Measurements from ENCODE around the gene MARK2. TPM values are rescaled to one million over a fixed set of nuclear protein-coding genes. Genes with fewer than 3 reads are reported as not detected.

The MARK2 gene
- total RNA-seq, 1 experiment from 2014 or later, result 39.8 TPM

GRCh38 chr11:63834535-63835157 lies 4.3 kb upstream of the MARK2 start:
- POLR2A ChIA-PET, result interaction anchor here (1.0 kb wide), 1 partner anchor 32 kb away, joined by 3 read pairs; no protein-coding TSS in a partner anchor

More at GRCh38 chr11:63834535-63835157, 4.3 kb upstream of the MARK2 start:
- H3K27me3 ChIP-seq (ENCODE audit: insufficient read depth, low read length), result no peaks in the 10 kb centered on the region
- ChIA-PET CTCF (interaction anchor here (1.0 to 4.4 kb wide), 3 partner anchors 100 to 111 kb away, joined by 3 to 66 read pairs (median 7); no protein-coding TSS in a partner anchor), RAD21 (ENCODE audit: low non-redundant PET in 1 of 2, low total read pairs in 2 of 2, uncharacterized antibody in 2 of 2, unreplicated experiment in 2 of 2) (interaction anchor here in 1 of 2 experiments (1.0 kb wide), 1 partner anchor 111 kb away, joined by 5 read pairs; no protein-coding TSS in a partner anchor)
- peaks cover 5% of the 10 kb centered on the region for H3K79me2 ChIP-seq (ENCODE audit: insufficient read depth, low read length)
- peak overlapping the region; percentile 0; the same call in 1 of the 2 replicates for H3K4me2 ChIP-seq (ENCODE audit: low read length)
- no peaks in the 10 kb centered on the region for H3K9me3 ChIP-seq (ENCODE audit: control insufficient read depth in 1 of 2, insufficient read depth in 1 of 2, low read depth in 1 of 2, low read length in 2 of 2)
- ATAC-seq (no peak), DNase-seq (ENCODE audit: low read depth, low spot score) (no peak)
- no peak overlapping the region for H3K4me3 ChIP-seq (replicated peaks in 1 of 2; ENCODE audit: low read depth in 1 of 2, low read length in 2 of 2)
- H3K27ac ChIP-seq (ENCODE audit: low read depth, low read length), result no peak overlapping the region
- no peak overlapping the region for H3K9ac ChIP-seq (ENCODE audit: low read length)
- H2AFZ ChIP-seq (ENCODE audit: low read depth, low read length, poor library complexity, severe bottlenecking), result no peak overlapping the region
- peaks cover 14 to 35% of the 10 kb centered on the region in 2 experiments; a peak in 3 of 4 replicates for H3K4me1 ChIP-seq (ENCODE audit: control insufficient read depth in 1 of 2, insufficient read depth in 2 of 2, low read length in 2 of 2)
- intact Hi-C loops (cut with micrococcal nuclease), result loop anchor here (5.0 to 10.0 kb wide), 2 partner anchors 38 to 360 kb away; no protein-coding TSS in a partner anchor
- TF ChIP-seq CBX3 (IDR thresholded peaks at IDR 0.05; ENCODE audit: low read depth), result no peak
- TF ChIP-seq EZH2 (IDR thresholded peaks at IDR 0.05), result no peak
- no peak for TF ChIP-seq ATF3 (IDR thresholded peaks at IDR 0.05)
- no peak for TF ChIP-seq POLR2A (IDR thresholded peaks at IDR 0.05; ENCODE audit: borderline replicate concordance, extremely low read depth, insufficient read depth, insufficient read length)
- no peak for TF ChIP-seq ZBTB33 (IDR thresholded peaks at IDR 0.05; ENCODE audit: extremely low read depth, insufficient replicate concordance, low read length)
- no peak for TF ChIP-seq ELF1 (IDR thresholded peaks at IDR 0.05; ENCODE audit: borderline replicate concordance, low read depth)
- TF ChIP-seq YY1 (IDR thresholded peaks at IDR 0.05; ENCODE audit: extremely low read depth, insufficient replicate concordance, low read depth, low read length), result no peak
- no peak for TF ChIP-seq EZH2phosphoT487 (IDR thresholded peaks at IDR 0.05; ENCODE audit: borderline replicate concordance)
- no peak for TF ChIP-seq POLR2AphosphoS5 (IDR thresholded peaks at IDR 0.05; ENCODE audit: low read depth, low read length)
- no TSS peak for BruUV-seq (replicated peaks)
- H4K20me1 ChIP-seq (ENCODE audit: insufficient read depth), result no peaks in the 10 kb centered on the region
- no peaks in the 10 kb centered on the region for H3K36me3 ChIP-seq (ENCODE audit: control insufficient read depth in 1 of 2, insufficient read depth in 2 of 2, low read length in 2 of 2)
- H3K9me2 ChIP-seq (ENCODE audit: insufficient read depth), result no peaks in the 10 kb centered on the region
